ENCODE data around the gene AHCTF1.
A peak's percentile ranks its signal among the peaks of the same experiment; 100 is the strongest.

AHCTF1 gene

GRCh38 chr1:246931549-246932365, at the start of gene AHCTF1:
AHCTF1 (minus strand) TSS chr1:246931948; CDS start chr1:246918370, 13,578 bp downstream.
- peak; percentile 96 for DNase-seq

DNA sequence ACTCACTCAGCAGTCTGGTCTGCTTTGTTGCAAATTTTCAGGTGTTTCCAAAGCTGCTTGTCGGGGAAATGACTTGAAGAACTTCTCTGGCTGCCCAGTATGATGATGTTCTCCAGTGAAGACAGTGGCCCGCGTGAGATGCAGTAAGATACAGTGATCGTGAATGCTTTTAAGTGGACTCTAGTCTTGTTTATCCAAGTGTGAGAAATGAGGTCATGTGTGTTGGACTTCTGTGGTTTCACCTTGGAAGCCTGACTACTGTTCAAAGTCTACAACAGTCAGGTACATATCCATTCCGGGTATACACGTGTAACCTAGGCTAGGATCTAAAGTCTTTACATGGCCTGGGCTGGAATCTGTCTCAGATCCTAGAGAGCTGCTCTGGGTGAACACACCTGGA, 47.0 kb upstream of the AHCTF1 start:
- DNase-seq, result no peak

DNA sequence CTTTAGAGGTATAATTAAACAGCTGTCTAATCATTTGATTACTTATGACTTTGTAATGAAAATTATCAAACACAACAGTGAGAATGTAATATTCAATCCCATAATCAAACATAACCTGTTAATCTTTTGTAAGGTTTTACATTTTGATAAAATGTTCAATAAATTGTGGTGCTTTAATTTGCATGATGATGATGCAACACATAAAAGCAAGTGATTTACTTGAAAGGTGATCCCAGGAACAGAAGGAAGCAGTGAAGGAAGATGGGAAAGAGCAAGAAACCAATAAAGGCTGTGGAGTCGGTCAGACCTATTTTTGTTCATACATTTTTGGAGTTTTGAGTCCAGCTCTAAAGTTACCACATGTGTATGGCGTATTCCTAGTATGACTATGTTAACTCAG, 46.5 kb upstream of the AHCTF1 start:
- DNase-seq, result no peak

- DNase-seq, result no peak
Measured at GRCh38 chr1:246971969-246972368, 40.2 kb upstream of the AHCTF1 start.

DNA sequence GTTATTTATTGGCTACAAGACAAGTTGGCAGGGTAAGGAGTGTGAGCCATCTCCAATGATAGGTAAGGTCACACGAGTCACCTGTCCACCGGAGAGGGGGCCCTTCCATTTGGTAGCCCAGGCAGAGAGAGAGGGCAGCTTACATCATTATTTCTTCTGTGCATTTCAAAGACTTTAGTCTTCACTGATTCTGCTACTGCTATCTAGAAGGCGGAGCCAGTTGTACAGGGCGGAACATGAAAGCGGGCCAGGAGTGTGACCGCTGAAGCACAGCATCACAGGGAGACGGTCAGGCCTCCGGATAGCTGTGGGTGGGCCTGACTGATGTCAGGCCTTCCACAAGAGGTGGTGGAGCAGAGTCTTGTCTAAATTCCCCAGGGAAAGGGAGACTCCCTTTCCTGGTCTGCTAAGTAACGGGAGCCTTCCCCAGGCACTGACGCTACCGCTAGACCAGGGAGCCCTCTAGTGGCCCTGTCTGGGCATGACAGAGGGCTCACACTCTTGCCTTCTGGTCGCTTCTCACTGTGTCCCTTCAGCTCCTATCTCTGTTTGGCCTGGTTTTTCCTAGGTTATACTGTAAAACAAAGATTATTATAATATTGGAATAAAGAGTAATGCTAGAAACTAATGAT, 39.5 kb upstream of the AHCTF1 start:
- DNase-seq, result peak; percentile 45

- DNase-seq, result no peak
Measured at GRCh38 chr1:246969621-246970020, 37.9 kb upstream of the AHCTF1 start.

DNA sequence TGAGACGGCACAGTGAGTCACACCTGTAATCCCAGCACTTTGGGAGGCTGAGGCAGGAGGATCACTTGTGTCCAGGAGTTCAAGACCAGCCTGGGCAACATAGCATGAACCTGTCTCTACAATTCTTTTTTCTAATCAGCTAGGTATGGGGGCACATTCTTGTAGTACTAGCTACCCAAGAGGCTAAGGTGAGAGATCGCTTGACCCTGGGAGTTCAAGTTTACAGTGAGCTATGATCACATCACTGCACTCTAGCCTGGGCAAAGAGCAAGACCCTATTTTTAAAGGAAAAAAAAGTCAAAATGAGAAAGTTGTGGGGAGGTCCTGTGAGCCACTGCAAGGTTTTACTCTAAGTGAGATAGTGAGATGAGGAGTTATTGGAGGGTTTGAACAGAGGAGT, 34.8 kb upstream of the AHCTF1 start:
- DNase-seq, result no peak

GRCh38 chr1:246959944-246960693, 28.4 kb upstream of the AHCTF1 start:
- no peak for DNase-seq

GRCh38 chr1:246954126-246954525, 22.4 kb upstream of the AHCTF1 start:
- DNase-seq, result no peak

GRCh38 chr1:246951413-246951812, 19.7 kb upstream of the AHCTF1 start:
- no peak for DNase-seq

GRCh38 chr1:246949956-246950355, 18.2 kb upstream of the AHCTF1 start:
- DNase-seq, result no peak

- DNase-seq, result no peak
Measured at GRCh38 chr1:246947255-246947654, 15.5 kb upstream of the AHCTF1 start.

GRCh38 chr1:246946366-246946765, 14.6 kb upstream of the AHCTF1 start:
- DNase-seq, result no peak

- DNase-seq, result no peak
Measured at GRCh38 chr1:246934765-246935164, 3.0 kb upstream of the AHCTF1 start.

GRCh38 chr1:246933893-246934292, 2.1 kb upstream of the AHCTF1 start:
- no peak for DNase-seq

DNA sequence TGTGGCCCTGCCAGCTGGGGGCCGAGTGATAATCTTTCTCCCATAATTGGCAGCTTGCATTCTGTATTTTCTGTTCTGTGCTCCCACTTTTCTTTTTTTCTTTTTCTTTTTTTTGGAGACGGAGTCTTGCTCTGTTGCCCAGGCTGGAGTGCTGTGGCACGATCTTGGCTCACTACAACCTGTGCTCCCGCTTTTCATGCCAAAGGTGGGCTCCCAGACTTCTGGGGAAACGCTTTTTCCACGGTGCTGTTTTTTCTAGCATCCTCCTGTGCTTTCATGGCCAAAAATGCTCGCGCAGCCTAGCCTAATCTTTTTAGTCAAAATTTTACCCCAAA, 585 bp upstream of the AHCTF1 start:
- DNase-seq, result no peak

GRCh38 chr1:246930830-246931548, 759 bp downstream of the AHCTF1 start:
- no peak for DNase-seq

DNA sequence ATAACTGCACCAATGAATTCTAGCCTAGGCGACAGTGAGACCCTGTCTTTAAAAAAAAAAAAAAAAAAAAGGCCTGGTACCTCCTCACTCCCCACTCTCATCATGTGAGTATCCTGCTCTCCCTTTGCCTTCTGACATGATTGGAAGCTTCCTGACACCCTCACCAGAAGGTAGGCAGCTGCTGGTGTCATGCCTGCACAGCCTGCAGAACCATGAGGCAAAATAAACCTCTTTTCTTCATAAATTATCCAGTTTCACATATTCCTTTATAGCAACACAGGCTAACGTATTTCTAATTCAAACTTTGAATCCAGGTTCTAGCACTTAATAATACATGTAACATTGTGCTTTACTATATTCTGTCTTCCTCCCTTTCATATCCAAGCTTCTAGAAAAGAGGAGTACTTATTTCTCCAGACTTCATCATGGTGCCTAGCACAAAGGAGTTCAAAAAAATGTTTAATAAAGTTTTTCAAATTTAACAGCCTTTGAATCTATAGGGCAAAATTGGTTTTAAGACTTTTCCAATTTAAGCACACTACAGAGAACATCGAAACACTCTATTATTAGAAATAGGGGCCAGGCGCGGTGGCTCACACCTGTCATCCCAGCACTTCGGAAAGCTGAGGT, 5.6 kb downstream of the AHCTF1 start:
- no peak for DNase-seq

GRCh38 chr1:246923900-246924299, 7.8 kb downstream of the AHCTF1 start:
- DNase-seq, result no peak

DNA sequence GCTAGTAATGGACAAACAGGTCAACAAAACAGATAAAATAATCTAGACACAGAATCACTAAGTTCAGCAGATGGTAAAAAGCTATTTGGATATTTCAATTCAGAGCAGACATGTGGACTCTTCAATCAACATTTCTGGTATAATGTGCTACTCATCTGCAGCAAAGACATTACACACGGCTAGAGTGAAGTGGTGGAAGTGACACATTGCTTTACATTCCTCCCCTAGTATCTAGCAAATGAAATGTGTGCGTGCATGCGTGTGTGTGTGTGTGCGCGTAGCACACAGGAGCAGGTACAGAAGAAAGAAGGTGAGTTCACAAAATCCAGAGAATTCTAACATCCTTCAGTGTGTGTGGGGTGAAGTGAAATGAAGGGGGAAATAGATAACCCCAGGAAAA, 8.3 kb downstream of the AHCTF1 start:
- DNase-seq, result no peak

- no peak for DNase-seq
Measured at GRCh38 chr1:246921481-246921880, 10.3 kb downstream of the AHCTF1 start.

DNA sequence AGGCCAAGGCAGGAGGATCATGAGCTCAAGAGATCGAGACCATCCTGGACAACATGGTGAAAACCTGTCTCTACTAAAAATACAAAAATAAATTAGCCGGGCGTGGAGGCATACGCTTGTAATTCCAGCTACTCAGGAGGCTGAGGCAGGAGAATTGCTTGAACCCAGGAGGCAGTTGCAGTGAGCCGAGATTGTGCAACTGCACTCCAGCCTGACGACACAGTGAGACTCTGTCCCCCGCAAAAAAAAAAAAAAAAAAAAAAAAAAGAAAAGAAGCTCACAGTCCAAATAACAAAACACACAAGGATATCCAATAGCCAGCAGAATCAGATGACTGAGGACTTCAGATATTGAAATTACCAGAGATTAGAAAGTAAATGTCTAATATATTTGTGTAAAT, 11.8 kb downstream of the AHCTF1 start:
- DNase-seq, result no peak

All from NCI-H2029 (cell line).